IMR-90 (cell line): ENCODE data around the gene CC2D2B. TPM values are rescaled to one million over a fixed set of nuclear protein-coding genes. Genes with fewer than 3 reads are reported as not detected.

Experiments
- ATAC-seq: fragments of 200-7000 bp; cut with Tn5 transposase; 2 replicates; pipeline ENCODE4 v1.9.1; 2020; ENCODE audit warnings: low read depth, mild to moderate bottlenecking, moderate library complexity
- BruUV-seq: library from RNA; stranded (reverse); fragments of 400-500 nt; replicated peaks from 2 replicates; lab custom pipeline; 2021; lab: Mats Ljungman, UMichigan
- CTCF ChIA-PET: fragments of 300-600 bp; formaldehyde crosslinking; extraction: SDS; loops from one replicate; lab custom pipeline; 2021; ENCODE audit warnings: antibody characterized with exemption; lab: Yijun Ruan, JAX
- POLR2A ChIA-PET: fragments of 300-600 bp; sonication (Branson Sonifier 250); formaldehyde crosslinking; loops from one replicate; lab custom pipeline; 2022; ENCODE audit warnings: antibody characterized with exemption; ENCODE audit not compliant: unreplicated experiment; lab: Charles Lee
- DNase-seq: peaks from one replicate; pipeline ENCODE4 v3.0.0; 2013
- H2AFZ ChIP-seq: replicated peaks from 2 replicates; pipeline ENCODE3; 2013; ENCODE audit warnings: low read length, mild to moderate bottlenecking; ENCODE audit not compliant: poor library complexity
- H2AK5ac ChIP-seq: 2 replicates; pipeline ENCODE4 v1.6.1; 2013; ENCODE audit warnings: low read depth, low read length, inconsistent platforms
- H2AK9ac ChIP-seq: replicated peaks from 2 replicates; pipeline ENCODE3; 2013; ENCODE audit warnings: mild to moderate bottlenecking, low read depth, low read length, moderate library complexity; ENCODE audit not compliant: poor library complexity
- H2BK120ac ChIP-seq: 2 replicates; pipeline ENCODE4 v1.6.1; 2013; ENCODE audit warnings: low read depth, low read length, inconsistent platforms
- H2BK15ac ChIP-seq: 3 replicates; pipeline ENCODE4 v1.6.1; 2013; ENCODE audit warnings: low read depth, low read length, inconsistent platforms
- H2BK20ac ChIP-seq: 2 replicates; pipeline ENCODE4 v1.6.1; 2013; ENCODE audit warnings: low read depth, mild to moderate bottlenecking, inconsistent platforms, low read length, moderate library complexity
- H2BK5ac ChIP-seq: 2 replicates; pipeline ENCODE4 v1.6.1; 2013; ENCODE audit warnings: mild to moderate bottlenecking, low read depth, low read length, inconsistent platforms; ENCODE audit not compliant: poor library complexity, severe bottlenecking
- H3K14ac ChIP-seq: replicated peaks from 2 replicates; pipeline ENCODE4 v1.6.1; 2013; ENCODE audit warnings: low read depth, low read length, inconsistent platforms
- H3K18ac ChIP-seq: 2 replicates; pipeline ENCODE4 v1.6.1; 2013; ENCODE audit warnings: low read depth, low read length, control low read depth
- H3K23ac ChIP-seq: 2 replicates; pipeline ENCODE4 v1.6.1; 2013; ENCODE audit warnings: low read depth, low read length, inconsistent platforms
- H3K27ac ChIP-seq: 2 replicates; pipeline ENCODE4 v1.5.1; 2013; ENCODE audit warnings: mild to moderate bottlenecking, control low read depth, low read length; ENCODE audit not compliant: insufficient read depth
- H3K27me3 ChIP-seq: 2 replicates; pipeline ENCODE4 v1.6.1; 2013; ENCODE audit warnings: low read length; ENCODE audit not compliant: control insufficient read depth, insufficient read depth
- H3K36me3 ChIP-seq: 2 replicates; pipeline ENCODE4 v1.6.1; 2013; ENCODE audit warnings: low read length, mixed read lengths; ENCODE audit not compliant: control insufficient read depth, insufficient read depth
- H3K4ac ChIP-seq: 2 replicates; pipeline ENCODE4 v1.6.1; 2013; ENCODE audit warnings: low read depth, low read length, inconsistent platforms
- H3K4me1 ChIP-seq: 2 replicates; pipeline ENCODE4 v1.6.1; 2013; ENCODE audit warnings: low read length, mixed read lengths; ENCODE audit not compliant: control insufficient read depth, insufficient read depth
- H3K4me2 ChIP-seq: 2 replicates; pipeline ENCODE4 v1.6.1; 2013; ENCODE audit warnings: low read depth, mild to moderate bottlenecking, control low read depth, low read length, moderate library complexity
- H3K4me3 ChIP-seq: 2 replicates; pipeline ENCODE4 v1.5.1; 2013; ENCODE audit warnings: low read depth, mild to moderate bottlenecking, control low read depth, low read length, moderate library complexity; ENCODE audit not compliant: insufficient read depth
- H3K56ac ChIP-seq: 2 replicates; pipeline ENCODE4 v1.6.1; 2013; ENCODE audit warnings: low read length, inconsistent platforms; ENCODE audit not compliant: insufficient read depth; ENCODE audit errors: extremely low read depth
- H3K79me1 ChIP-seq, 2 experiments: 2 replicates each; pipeline ENCODE4 v1.6.1; 2013; ENCODE audit warnings: low read length in 2 of 2, inconsistent platforms in 1 of 2, low read depth in 1 of 2
- H3K9ac ChIP-seq: 2 replicates; pipeline ENCODE4 v1.6.1; 2013; ENCODE audit warnings: low read depth, low read length, control low read depth
- H3K9me1 ChIP-seq: 2 replicates; pipeline ENCODE4 v1.6.1; 2013; ENCODE audit warnings: low read length, inconsistent platforms; ENCODE audit not compliant: insufficient read depth
- H3K9me3 ChIP-seq: 2 replicates; pipeline ENCODE4 v1.6.1; 2013; ENCODE audit warnings: low read length; ENCODE audit not compliant: control insufficient read depth, insufficient read depth
- H4K20me1 ChIP-seq: 2 replicates; pipeline ENCODE4 v1.6.1; 2013; ENCODE audit warnings: low read length, inconsistent platforms; ENCODE audit not compliant: insufficient read depth
- H4K5ac ChIP-seq: 2 replicates; pipeline ENCODE4 v1.6.1; 2013; ENCODE audit warnings: mild to moderate bottlenecking, low read depth, low read length, control low read depth
- H4K8ac ChIP-seq, 2 experiments: 2 replicates each; pipeline ENCODE4 v1.6.1; 2013; ENCODE audit warnings: low read depth in 2 of 2, low read length in 2 of 2, control low read depth in 1 of 2, inconsistent platforms in 1 of 2
- H4K91ac ChIP-seq: 2 replicates; pipeline ENCODE4 v1.6.1; 2013; ENCODE audit warnings: low read depth, low read length, inconsistent platforms; ENCODE audit not compliant: insufficient read depth
- BHLHE40 ChIP-seq: fragments of 150-350 bp; IDR thresholded peaks from 2 replicates; pipeline ENCODE4 v1.6.1; 2016; ENCODE audit warnings: mild to moderate bottlenecking, low read depth, low read length
- CEBPB ChIP-seq: IDR thresholded peaks from 2 replicates; pipeline ENCODE4 v1.6.1; 2012; ENCODE audit warnings: low read depth, low read length, improper control_type of control experiment
- CHD1 ChIP-seq: IDR thresholded peaks from 2 replicates; pipeline ENCODE4 v1.6.1; 2012; ENCODE audit warnings: low read depth, low read length, improper control_type of control experiment
- ELK1 ChIP-seq: fragments of 150-350 bp; IDR thresholded peaks from 2 replicates; pipeline ENCODE4 v1.6.1; 2016; ENCODE audit warnings: low read depth, mild to moderate bottlenecking, low read length, moderate library complexity, borderline replicate concordance
- FOS ChIP-seq: fragments of 150-350 bp; IDR thresholded peaks from 2 replicates; pipeline ENCODE4 v1.6.1; 2016; ENCODE audit warnings: low read depth, low read length
- MAFK ChIP-seq: IDR thresholded peaks from 2 replicates; pipeline ENCODE4 v1.6.1; 2012; ENCODE audit warnings: low read depth, low read length, improper control_type of control experiment
- MXI1 ChIP-seq: IDR thresholded peaks from 2 replicates; pipeline ENCODE4 v1.6.1; 2012; ENCODE audit warnings: low read depth, mild to moderate bottlenecking, low read length, moderate library complexity, borderline replicate concordance
- NFE2L2 ChIP-seq: fragments of 150-350 bp; IDR thresholded peaks from 2 replicates; pipeline ENCODE4 v1.6.1; 2016; ENCODE audit warnings: low read depth, mild to moderate bottlenecking, low read length
- RAD21 ChIP-seq: IDR thresholded peaks from 2 replicates; pipeline ENCODE4 v1.6.1; 2012; ENCODE audit warnings: low read length, improper control_type of control experiment
- RFX5 ChIP-seq: IDR thresholded peaks from 2 replicates; pipeline ENCODE4 v1.8.0; 2012; ENCODE audit warnings: low read depth, mild to moderate bottlenecking, low read length, moderate library complexity
- SMC3 ChIP-seq: fragments of 150-350 bp; IDR thresholded peaks from 2 replicates; pipeline ENCODE4 v1.6.1; 2016; ENCODE audit warnings: low read depth, mild to moderate bottlenecking, antibody characterized with exemption, low read length, moderate library complexity
- USF2 ChIP-seq: fragments of 150-350 bp; IDR thresholded peaks from 2 replicates; pipeline ENCODE4 v1.6.1; 2017; ENCODE audit warnings: mild to moderate bottlenecking, antibody characterized with exemption, low read length, low read depth
- WGBS, 2 experiments: methylation state at CpG; one replicate each; pipeline versions ENCODE4 v1.1.5 to v1.1.7; 2013; ENCODE audit warnings: missing lambda C conversion rate in 2 of 2; ENCODE audit not compliant: insufficient read length in 1 of 2; ENCODE audit errors: extremely low coverage in 2 of 2; 5-methylcytosine and 5-hydroxymethylcytosine counted together
- dilution Hi-C: fragments of 300-500 bp; cut with HindIII; formaldehyde crosslinking; loops from one replicate; pipeline ENCODE4 v1.14.3; 2018; ENCODE audit warnings: low sequenced_read_pairs; ENCODE audit not compliant: unreplicated experiment
- in situ Hi-C: fragments of 300-500 bp; cut with MboI; formaldehyde crosslinking; loops from 3 replicates; pipeline ENCODE4 v1.14.3; 2019; ENCODE audit warnings: low sequenced_read_pairs, inconsistent platforms, mixed read lengths
- intact Hi-C: fragments of 100-400 bp; cut with micrococcal nuclease; formaldehyde crosslinking; loops from 2 replicates; pipeline ENCODE4 v1.10.0; 2022
- polyA plus RNA-seq, 3 experiments: library from polyadenylated mRNA; depleted of rRNA; stranded (reverse); fragments of >200 nt; gene quantifications; 2 replicates each; pipeline ENCODE4 v1.2.3, GENCODE V29; 2012; ENCODE audit warnings: low replicate concordance in 1 of 3
- total RNA-seq: library from RNA; depleted of rRNA; stranded (reverse); fragments of >200 nt; gene quantifications from 2 replicates; pipeline ENCODE4 v1.2.3, GENCODE V29; 2012
- TF ChIP-seq, protein P1 (sequence below): conservative IDR thresholded peaks from 2 replicates; pipeline ENCODE4 v1.5.1; 2012; ENCODE audit warnings: mild to moderate bottlenecking, low read depth, low read length, improper control_type of control experiment

Gene CC2D2B
- total and polyA plus RNA-seq, 2 of the 4 experiments (the other 2 are of a cell fraction), result not detected

- TF ChIP-seq RAD21, result no peak
- no peak for TF ChIP-seq SMC3
- TF ChIP-seq CHD1, result no peak
- TF ChIP-seq BHLHE40, result no peak
- TF ChIP-seq FOS, result no peak
- TF ChIP-seq MXI1, result no peak
- no peak for TF ChIP-seq RFX5
- no peak for TF ChIP-seq CEBPB
Measured at GRCh38 chr10:95866467-95866842, 41.3 kb upstream of the CC2D2B start (continued).

DNA sequence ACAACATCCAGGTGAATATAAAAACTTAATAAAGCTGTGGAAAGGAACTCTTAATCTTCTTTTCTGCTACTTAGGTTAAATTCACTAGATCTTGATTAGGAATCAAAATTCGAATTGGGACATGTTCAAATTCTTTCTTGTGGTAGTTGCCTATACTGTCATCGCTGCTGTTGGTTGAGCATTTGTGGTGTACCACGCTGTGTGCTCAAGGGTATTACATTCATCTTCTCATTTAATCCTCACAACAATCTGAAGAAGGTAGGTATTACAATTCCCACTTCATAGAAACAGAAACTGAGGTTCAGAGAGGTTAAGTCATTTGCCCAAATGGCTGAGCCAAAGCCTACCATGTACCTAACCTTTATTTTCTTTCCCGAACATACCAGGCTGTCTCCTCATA lies 39.9 kb upstream of the CC2D2B start:
- Histone ChIP-seq H3K9me1 (no peaks in the 10 kb centered on the region; the same call in 1 of the 2 replicates), H3K79me1 (no peaks in the 10 kb centered on the region), H3K36me3 (0 out of 2 replicates have a peak, but pooled peaks cover 2% of the 10 kb centered on the region), H3K4ac (no peak overlapping the region), H3K23ac (no peak overlapping the region), H2BK20ac (no peak overlapping the region), H3K4me3 (no peak overlapping the region), H3K27me3 (no peaks in the 10 kb centered on the region), H3K4me1 (peaks cover 2% of the 10 kb centered on the region; the same call in 1 of the 2 replicates), H3K18ac (no peak overlapping the region), H4K8ac (no peak overlapping the region), H3K9me3 (no peaks in the 10 kb centered on the region), H4K5ac (no peak overlapping the region), H3K14ac (no peak overlapping the region), H4K20me1 (no peaks in the 10 kb centered on the region), H2AK5ac (no peak overlapping the region), H3K27ac (no peak overlapping the region), H3K4me2 (no peak overlapping the region), H2AK9ac (no peak overlapping the region), H2BK15ac (no peak overlapping the region), H4K91ac (no peak overlapping the region), H2BK120ac (no peak overlapping the region), H2AFZ (no peak overlapping the region), H2BK5ac (no peak overlapping the region), H3K56ac (no peak overlapping the region), H3K9ac (no peak overlapping the region)
- in situ Hi-C loops (no loop called here), dilution Hi-C loops (no loop called here), intact Hi-C loops (loop anchor here (10.0 kb wide), 1 partner anchor 433 kb away; no protein-coding TSS in a partner anchor)
- no CpG with 5 or more reads among the region's 4 CpGs for WGBS, 2 experiments
- ChIA-PET CTCF (interaction anchor here (0.6 kb wide), 1 partner anchor 174 kb away, joined by 3 read pairs; the partner anchor contains the start of gene TCTN3), POLR2A (no interaction called here)
- ATAC-seq, result no peak
- no peak for DNase-seq
- no TSS peak for BruUV-seq
- no peak for TF ChIP-seq SMC3
- TF ChIP-seq CEBPB, result no peak
- TF ChIP-seq FOS, result no peak
- no peak for TF ChIP-seq RFX5
- TF ChIP-seq CHD1, result no peak
- TF ChIP-seq NFE2L2, result no peak
- no peak for TF ChIP-seq USF2
- TF ChIP-seq BHLHE40, result no peak
- TF ChIP-seq, protein P1, sequence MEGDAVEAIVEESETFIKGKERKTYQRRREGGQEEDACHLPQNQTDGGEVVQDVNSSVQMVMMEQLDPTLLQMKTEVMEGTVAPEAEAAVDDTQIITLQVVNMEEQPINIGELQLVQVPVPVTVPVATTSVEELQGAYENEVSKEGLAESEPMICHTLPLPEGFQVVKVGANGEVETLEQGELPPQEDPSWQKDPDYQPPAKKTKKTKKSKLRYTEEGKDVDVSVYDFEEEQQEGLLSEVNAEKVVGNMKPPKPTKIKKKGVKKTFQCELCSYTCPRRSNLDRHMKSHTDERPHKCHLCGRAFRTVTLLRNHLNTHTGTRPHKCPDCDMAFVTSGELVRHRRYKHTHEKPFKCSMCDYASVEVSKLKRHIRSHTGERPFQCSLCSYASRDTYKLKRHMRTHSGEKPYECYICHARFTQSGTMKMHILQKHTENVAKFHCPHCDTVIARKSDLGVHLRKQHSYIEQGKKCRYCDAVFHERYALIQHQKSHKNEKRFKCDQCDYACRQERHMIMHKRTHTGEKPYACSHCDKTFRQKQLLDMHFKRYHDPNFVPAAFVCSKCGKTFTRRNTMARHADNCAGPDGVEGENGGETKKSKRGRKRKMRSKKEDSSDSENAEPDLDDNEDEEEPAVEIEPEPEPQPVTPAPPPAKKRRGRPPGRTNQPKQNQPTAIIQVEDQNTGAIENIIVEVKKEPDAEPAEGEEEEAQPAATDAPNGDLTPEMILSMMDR, result no peak
- no peak for TF ChIP-seq MAFK
- no peak for TF ChIP-seq ELK1
